Liver (tissue), 9 donors: ENCODE results near the gene NADSYN1. TPM values are rescaled to one million over a fixed set of nuclear protein-coding genes. Genes with fewer than 3 reads are reported as not detected.

ENCODE experiments used
- DNase-seq: peaks from one replicate; pipeline ENCODE4 v3.0.0-alpha.2; 2017; ENCODE audit warnings: low spot score
- H3K27ac ChIP-seq, 2 donors: one replicate each; pipeline ENCODE4 v1.7.0; 2013; ENCODE audit warnings: inconsistent platforms in 2 of 2, low read length in 2 of 2, control low read depth in 1 of 2, low read depth in 1 of 2, mild to moderate bottlenecking in 1 of 2
- H3K27me3 ChIP-seq, 4 donors: one replicate each; pipeline versions ENCODE4 v1.6.1 to v1.7.0; 2013; ENCODE audit warnings: low read length in 3 of 4, inconsistent platforms in 1 of 4, mild to moderate bottlenecking in 1 of 4, moderate library complexity in 1 of 4; ENCODE audit not compliant: control insufficient read depth in 4 of 4, insufficient read depth in 4 of 4
- H3K36me3 ChIP-seq, 4 donors: one replicate each; pipeline versions ENCODE4 v1.6.1 to v1.7.0; 2013; ENCODE audit warnings: low read length in 3 of 4, mild to moderate bottlenecking in 3 of 4, low read depth in 1 of 4, moderate library complexity in 1 of 4; ENCODE audit not compliant: control insufficient read depth in 4 of 4, insufficient read depth in 3 of 4
- H3K4me1 ChIP-seq, 4 donors: one replicate each; pipeline versions ENCODE4 v1.6.1 to v1.7.0; 2013; ENCODE audit warnings: low read length in 3 of 4, mild to moderate bottlenecking in 3 of 4, moderate library complexity in 1 of 4; ENCODE audit not compliant: control insufficient read depth in 4 of 4, insufficient read depth in 4 of 4
- H3K4me3 ChIP-seq, 3 donors: one replicate each; pipeline versions ENCODE4 v1.6.1 to v1.7.0; 2013; ENCODE audit warnings: low read length in 3 of 3, control low read depth in 1 of 3, low read depth in 1 of 3, mild to moderate bottlenecking in 1 of 3
- H3K9ac ChIP-seq, 2 donors: one replicate each; pipeline ENCODE4 v1.7.0; 2013; ENCODE audit warnings: low read length in 2 of 2, mild to moderate bottlenecking in 2 of 2, moderate library complexity in 2 of 2, control low read depth in 1 of 2, low read depth in 1 of 2
- H3K9me3 ChIP-seq, 4 donors: one replicate each; pipeline versions ENCODE4 v1.6.1 to v1.7.0; 2013; ENCODE audit warnings: low read length in 3 of 4; ENCODE audit not compliant: control insufficient read depth in 4 of 4
- ATF3 ChIP-seq: IDR thresholded peaks from 2 replicates; pipeline ENCODE4 v1.6.1; 2016; ENCODE audit warnings: antibody characterized with exemption
- CTCF ChIP-seq: fragments of 150-350 bp; IDR thresholded peaks from 2 replicates; pipeline ENCODE4 v1.5.1; 2017; ENCODE audit warnings: improper control_type of control experiment, low read depth, low read length; ENCODE audit not compliant: missing input control
- FOXA1 ChIP-seq: IDR thresholded peaks from 2 replicates; pipeline ENCODE4 v1.6.1; 2016; ENCODE audit warnings: antibody characterized with exemption
- FOXA2 ChIP-seq: IDR thresholded peaks from 2 replicates; pipeline ENCODE4 v1.6.1; 2016; ENCODE audit warnings: antibody characterized with exemption
- GABPA ChIP-seq, 2 donors: IDR thresholded peaks in 1 of 2; conservative IDR thresholded peaks in 1 of 2; 2 replicates each; pipeline ENCODE4 v1.6.1; 2016; ENCODE audit warnings: antibody characterized with exemption in 2 of 2, mild to moderate bottlenecking in 1 of 2, moderate library complexity in 1 of 2
- HNF4A ChIP-seq, 2 donors: conservative IDR thresholded peaks; 2 replicates each; pipeline ENCODE4 v1.6.1; 2016; ENCODE audit warnings: antibody characterized with exemption in 2 of 2, mild to moderate bottlenecking in 2 of 2
- HNF4G ChIP-seq: IDR thresholded peaks from 2 replicates; pipeline ENCODE4 v1.6.1; 2016; ENCODE audit warnings: antibody characterized with exemption
- JUND ChIP-seq, 2 donors: IDR thresholded peaks; 2 replicates each; pipeline ENCODE4 v1.6.1; 2016; ENCODE audit warnings: antibody characterized with exemption in 2 of 2
- NR2F2 ChIP-seq: IDR thresholded peaks from 2 replicates; pipeline ENCODE4 v1.6.1; 2016; ENCODE audit warnings: antibody characterized with exemption
- RAD21 ChIP-seq, 2 donors: IDR thresholded peaks; 2 replicates each; pipeline ENCODE4 v1.6.1; 2016; ENCODE audit warnings: antibody characterized with exemption in 2 of 2, mild to moderate bottlenecking in 2 of 2
- RXRA ChIP-seq, 2 donors: IDR thresholded peaks; 2 replicates each; pipeline ENCODE4 v1.6.1; 2017 to 2018; ENCODE audit warnings: antibody characterized with exemption in 2 of 2, mild to moderate bottlenecking in 1 of 2
- SP1 ChIP-seq: IDR thresholded peaks from 2 replicates; pipeline ENCODE4 v1.6.1; 2018; ENCODE audit warnings: antibody characterized with exemption, mild to moderate bottlenecking
- TAF1 ChIP-seq: conservative IDR thresholded peaks from 2 replicates; pipeline ENCODE4 v1.6.1; 2016; ENCODE audit warnings: antibody characterized with exemption, mild to moderate bottlenecking
- YY1 ChIP-seq: IDR thresholded peaks from 2 replicates; pipeline ENCODE4 v1.6.1; 2016; ENCODE audit warnings: antibody characterized with exemption, mild to moderate bottlenecking
- ZBTB33 ChIP-seq: IDR thresholded peaks from 2 replicates; pipeline ENCODE4 v1.6.1; 2016; ENCODE audit warnings: antibody characterized with exemption
- WGBS: extraction: QIAGEN DNeasy Blood & Tissue Kit; methylation state at CpG from one replicate; pipeline ENCODE4 v1.1.7; 2013; 5-methylcytosine and 5-hydroxymethylcytosine counted together
- polyA plus RNA-seq, 2 donors: library from polyadenylated mRNA; stranded (reverse) in 1 of 2; unstranded in 1 of 2; fragments of 200-250 nt in 1 of 2; fragments of >200 nt in 1 of 2; fragmentation: Nextera tagmentation in 1 of 2; extraction: Ambion mirVana in 1 of 2; gene quantifications; one replicate each; pipeline versions ENCODE4 v1.2.1 to v1.2.3, GENCODE V29; 2013 to 2015
- total RNA-seq, 2 donors: library from RNA; depleted of rRNA; stranded (reverse); fragments of >200 nt; gene quantifications; one replicate each; pipeline ENCODE4 v1.2.3, GENCODE V29; 2014
- TF ChIP-seq, protein P1 (sequence below): IDR thresholded peaks from 2 replicates; pipeline ENCODE4 v1.6.1; 2016; ENCODE audit warnings: antibody characterized with exemption
- TF ChIP-seq, protein P2 (sequence below): IDR thresholded peaks from 2 replicates; pipeline ENCODE4 v1.6.1; 2016; ENCODE audit warnings: antibody characterized with exemption, mild to moderate bottlenecking
- donor health status: healthy.
- donor health status: healthy.
- donor health status: healthy.
- donor health status: healthy.
- donor health status: healthy.

Gene NADSYN1
- total and polyA plus RNA-seq, 4 donors = 16.6 to 33.6 (median 22.2) TPM

DNA sequence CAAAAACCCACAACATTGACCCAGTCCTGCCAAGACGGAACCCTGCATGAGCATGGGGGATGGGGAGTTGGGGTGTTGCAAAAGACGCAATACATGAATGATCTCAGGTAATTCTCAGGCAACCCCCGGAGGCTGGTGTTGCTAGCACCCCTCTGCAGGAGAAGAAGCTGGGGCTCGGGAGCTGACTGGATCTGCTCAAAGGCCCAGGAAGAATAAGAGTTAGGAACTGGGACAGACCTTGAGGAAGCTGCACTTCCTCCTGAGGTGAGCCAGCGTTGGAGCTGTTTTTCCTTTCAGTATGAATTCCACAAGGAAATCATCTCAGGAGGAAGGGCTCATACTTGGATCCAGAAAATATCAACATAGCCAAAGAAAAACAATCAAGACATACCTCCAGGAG is 95.1 kb downstream of the NADSYN1 start, which contains the start of gene KRTAP5-9:
KRTAP5-9 (plus strand) TSS at position 301 of the 400 bp plus-strand sequence. CDS start 238 bp downstream, outside the sequence.
- no peaks in the 10 kb centered on the region for H3K4me1 ChIP-seq
- H3K27ac ChIP-seq = no peak within 1 kb of the TSS
- H3K36me3 ChIP-seq = no peaks in the 10 kb centered on the region
- 91% methylated on average over 5 of the region's 5 CpGs for WGBS
- no peak within 1 kb of the TSS for H3K4me3 ChIP-seq
- no peaks in the 10 kb centered on the region for H3K9me3 ChIP-seq
- no peaks in the 10 kb centered on the region for H3K27me3 ChIP-seq
- no peak within 1 kb of the TSS for H3K9ac ChIP-seq
- no peak for DNase-seq
- TF ChIP-seq ZBTB33 = no peak
- TF ChIP-seq TAF1 = no peak
- no peak for TF ChIP-seq ATF3
- TF ChIP-seq NR2F2 = no peak

DNA sequence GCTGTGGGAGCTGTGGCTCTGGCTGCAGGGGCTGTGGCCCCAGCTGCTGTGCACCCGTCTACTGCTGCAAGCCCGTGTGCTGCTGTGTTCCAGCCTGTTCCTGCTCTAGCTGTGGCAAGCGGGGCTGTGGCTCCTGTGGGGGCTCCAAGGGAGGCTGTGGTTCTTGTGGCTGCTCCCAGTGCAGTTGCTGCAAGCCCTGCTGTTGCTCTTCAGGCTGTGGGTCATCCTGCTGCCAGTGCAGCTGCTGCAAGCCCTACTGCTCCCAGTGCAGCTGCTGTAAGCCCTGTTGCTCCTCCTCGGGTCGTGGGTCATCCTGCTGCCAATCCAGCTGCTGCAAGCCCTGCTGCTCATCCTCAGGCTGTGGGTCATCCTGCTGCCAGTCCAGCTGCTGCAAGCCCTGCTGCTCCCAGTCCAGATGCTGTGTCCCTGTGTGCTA is 95.7 kb downstream of the NADSYN1 start:
- TF ChIP-seq YY1 = no peak
- TF ChIP-seq FOXA1 = no peak
- TF ChIP-seq NR2F2 = no peak
- no peak for TF ChIP-seq SP1
- TF ChIP-seq, protein P1, sequence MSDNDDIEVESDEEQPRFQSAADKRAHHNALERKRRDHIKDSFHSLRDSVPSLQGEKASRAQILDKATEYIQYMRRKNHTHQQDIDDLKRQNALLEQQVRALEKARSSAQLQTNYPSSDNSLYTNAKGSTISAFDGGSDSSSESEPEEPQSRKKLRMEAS = no peak
- no peak for TF ChIP-seq ATF3
- no peak for TF ChIP-seq TAF1
- TF ChIP-seq CTCF = no peak
- TF ChIP-seq, protein P2, sequence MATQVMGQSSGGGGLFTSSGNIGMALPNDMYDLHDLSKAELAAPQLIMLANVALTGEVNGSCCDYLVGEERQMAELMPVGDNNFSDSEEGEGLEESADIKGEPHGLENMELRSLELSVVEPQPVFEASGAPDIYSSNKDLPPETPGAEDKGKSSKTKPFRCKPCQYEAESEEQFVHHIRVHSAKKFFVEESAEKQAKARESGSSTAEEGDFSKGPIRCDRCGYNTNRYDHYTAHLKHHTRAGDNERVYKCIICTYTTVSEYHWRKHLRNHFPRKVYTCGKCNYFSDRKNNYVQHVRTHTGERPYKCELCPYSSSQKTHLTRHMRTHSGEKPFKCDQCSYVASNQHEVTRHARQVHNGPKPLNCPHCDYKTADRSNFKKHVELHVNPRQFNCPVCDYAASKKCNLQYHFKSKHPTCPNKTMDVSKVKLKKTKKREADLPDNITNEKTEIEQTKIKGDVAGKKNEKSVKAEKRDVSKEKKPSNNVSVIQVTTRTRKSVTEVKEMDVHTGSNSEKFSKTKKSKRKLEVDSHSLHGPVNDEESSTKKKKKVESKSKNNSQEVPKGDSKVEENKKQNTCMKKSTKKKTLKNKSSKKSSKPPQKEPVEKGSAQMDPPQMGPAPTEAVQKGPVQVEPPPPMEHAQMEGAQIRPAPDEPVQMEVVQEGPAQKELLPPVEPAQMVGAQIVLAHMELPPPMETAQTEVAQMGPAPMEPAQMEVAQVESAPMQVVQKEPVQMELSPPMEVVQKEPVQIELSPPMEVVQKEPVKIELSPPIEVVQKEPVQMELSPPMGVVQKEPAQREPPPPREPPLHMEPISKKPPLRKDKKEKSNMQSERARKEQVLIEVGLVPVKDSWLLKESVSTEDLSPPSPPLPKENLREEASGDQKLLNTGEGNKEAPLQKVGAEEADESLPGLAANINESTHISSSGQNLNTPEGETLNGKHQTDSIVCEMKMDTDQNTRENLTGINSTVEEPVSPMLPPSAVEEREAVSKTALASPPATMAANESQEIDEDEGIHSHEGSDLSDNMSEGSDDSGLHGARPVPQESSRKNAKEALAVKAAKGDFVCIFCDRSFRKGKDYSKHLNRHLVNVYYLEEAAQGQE = no peak
- no peak for TF ChIP-seq GABPA (IDR thresholded peaks at IDR 0.05 in 1 of 2, conservative IDR thresholded peaks at IDR 0.05 in 1 of 2)
- no peak for TF ChIP-seq HNF4G
- TF ChIP-seq JUND (IDR thresholded peaks at IDR 0.05) = no peak
- TF ChIP-seq HNF4A (conservative IDR thresholded peaks at IDR 0.05) = no peak
- no peak for TF ChIP-seq FOXA2
- no peak for TF ChIP-seq RXRA (IDR thresholded peaks at IDR 0.05)
- TF ChIP-seq RAD21 (IDR thresholded peaks at IDR 0.05) = no peak
- DNase-seq = no peak
- H3K4me3 ChIP-seq = no peak overlapping the region
- H3K9ac ChIP-seq = no peak overlapping the region
- H3K36me3 ChIP-seq = no peaks in the 10 kb centered on the region
- H3K27me3 ChIP-seq = no peaks in the 10 kb centered on the region
- 78% methylated on average over 5 of the region's 5 CpGs for WGBS
- H3K4me1 ChIP-seq = no peaks in the 10 kb centered on the region
- H3K9me3 ChIP-seq = no peaks in the 10 kb centered on the region
- no peak overlapping the region for H3K27ac ChIP-seq
